WTC11 (cell line): Measurements from ENCODE around the gene ABCA6. TPM values are rescaled to one million over a fixed set of nuclear protein-coding genes. Genes with fewer than 3 reads are reported as not detected.

Source experiments
- ATAC-seq: fragments of 200-7000 bp; cut with Tn5 transposase; 2 replicates; pipeline ENCODE4 v1.10.0; 2021; ENCODE audit warnings: mild to moderate bottlenecking, moderate library complexity
- CTCF ChIA-PET: fragments of 300-600 bp; sonication (Branson Sonifier 250); formaldehyde crosslinking; loops from one replicate; lab custom pipeline; 2021; ENCODE audit warnings: antibody characterized with exemption; lab: Charles Lee
- POLR2A ChIA-PET: fragments of 350-600 bp; sonication (Branson Sonifier 250); formaldehyde crosslinking; loops from one replicate; lab custom pipeline; 2021; ENCODE audit warnings: antibody characterized with exemption; lab: Charles Lee
- DNase-seq: peaks from one replicate; pipeline ENCODE4 v3.0.0; 2021; ENCODE audit warnings: low spot score
- H3K27ac Mint-ChIP-seq: 2 replicates; pipeline ENCODE4 v1.8.0; 2021; ENCODE audit warnings: mixed read lengths
- H3K27me3 Mint-ChIP-seq: 2 replicates; pipeline ENCODE4 v1.8.0; 2021; ENCODE audit warnings: low read depth, mild to moderate bottlenecking, moderate library complexity, mixed read lengths
- H3K36me3 Mint-ChIP-seq: 2 replicates; pipeline ENCODE4 v1.8.0; 2021; ENCODE audit warnings: mixed read lengths
- H3K4me1 Mint-ChIP-seq: 2 replicates; pipeline ENCODE4 v1.8.0; 2022; ENCODE audit warnings: mixed read lengths
- H3K4me3 Mint-ChIP-seq: 2 replicates; pipeline ENCODE4 v1.8.0; 2021; ENCODE audit warnings: mild to moderate bottlenecking, moderate library complexity, mixed read lengths
- H3K9me3 Mint-ChIP-seq: 2 replicates; pipeline ENCODE4 v1.8.0; 2021; ENCODE audit warnings: mixed read lengths
- AR ChIP-seq: fragments of 250-450 bp; sonication (Bioruptor Pico); IDR thresholded peaks from 2 replicates; pipeline ENCODE4 v1.9.0; 2021; ENCODE audit warnings: mild to moderate bottlenecking
- ARID4B ChIP-seq: sonication (generic); formaldehyde crosslinking; IDR thresholded peaks from 2 replicates; pipeline ENCODE4 v1.8.0; 2023; ENCODE audit warnings: missing genetic modification reagents, mild to moderate bottlenecking, borderline replicate concordance
- CDX4 ChIP-seq: fragments of 250-450 bp; sonication (Bioruptor Pico); IDR thresholded peaks from 2 replicates; pipeline ENCODE4 v1.9.0; 2021; ENCODE audit warnings: moderate library complexity, mild to moderate bottlenecking, inconsistent platforms, borderline replicate concordance
- ERG ChIP-seq: fragments of 250-450 bp; sonication (Bioruptor Pico); IDR thresholded peaks from 2 replicates; pipeline ENCODE4 v1.8.0; 2021; ENCODE audit warnings: mild to moderate bottlenecking
- FOXK1 ChIP-seq: sonication (generic); formaldehyde crosslinking; IDR thresholded peaks from 2 replicates; pipeline ENCODE4 v1.8.0; 2022; ENCODE audit warnings: mild to moderate bottlenecking, moderate library complexity, missing genetic modification reagents
- GABPB1 ChIP-seq: sonication (generic); formaldehyde crosslinking; IDR thresholded peaks from 2 replicates; pipeline ENCODE4 v1.8.1; 2023; ENCODE audit warnings: mild to moderate bottlenecking, missing genetic modification reagents
- MLX ChIP-seq: sonication (generic); formaldehyde crosslinking; IDR thresholded peaks from 2 replicates; pipeline ENCODE4 v1.8.1; 2023; ENCODE audit warnings: mild to moderate bottlenecking, missing genetic modification reagents, moderate library complexity
- NR1H2 ChIP-seq: sonication (generic); formaldehyde crosslinking; IDR thresholded peaks from 2 replicates; pipeline ENCODE4 v1.9.0; 2021; ENCODE audit warnings: mild to moderate bottlenecking, moderate library complexity, missing genetic modification reagents
- NR3C1 ChIP-seq: sonication (generic); formaldehyde crosslinking; conservative IDR thresholded peaks from 2 replicates; pipeline ENCODE4 v1.8.1; 2023; ENCODE audit warnings: low read depth, mild to moderate bottlenecking, missing genetic modification reagents
- PREB ChIP-seq: sonication (generic); formaldehyde crosslinking; IDR thresholded peaks from 2 replicates; pipeline ENCODE4 v1.8.1; 2022; ENCODE audit warnings: mild to moderate bottlenecking, missing genetic modification reagents, moderate library complexity, borderline replicate concordance
- SMAD3 ChIP-seq: sonication (generic); formaldehyde crosslinking; IDR thresholded peaks from 2 replicates; pipeline ENCODE4 v1.8.0; 2022; ENCODE audit warnings: missing genetic modification reagents, mild to moderate bottlenecking, borderline replicate concordance
- TCF7 ChIP-seq: sonication (generic); formaldehyde crosslinking; IDR thresholded peaks from 2 replicates; pipeline ENCODE4 v1.8.0; 2022; ENCODE audit warnings: mild to moderate bottlenecking, low read depth, missing genetic modification reagents, moderate library complexity
- TP53 ChIP-seq: sonication (generic); formaldehyde crosslinking; IDR thresholded peaks from 2 replicates; pipeline ENCODE4 v1.8.1; 2023; ENCODE audit warnings: mild to moderate bottlenecking, missing genetic modification reagents
- USF2 ChIP-seq: sonication (generic); formaldehyde crosslinking; IDR thresholded peaks from 2 replicates; pipeline ENCODE4 v1.8.1; 2023; ENCODE audit warnings: mild to moderate bottlenecking, missing genetic modification reagents, moderate library complexity
- ZBTB21 ChIP-seq: sonication (generic); formaldehyde crosslinking; IDR thresholded peaks from 2 replicates; pipeline ENCODE4 v1.8.1; 2023; ENCODE audit warnings: mild to moderate bottlenecking, missing genetic modification reagents, borderline replicate concordance
- ZNF121 ChIP-seq: sonication (generic); formaldehyde crosslinking; IDR thresholded peaks from 2 replicates; pipeline ENCODE4 v1.8.0; 2023; ENCODE audit warnings: missing genetic modification reagents
- ZNF138 ChIP-seq: sonication (generic); formaldehyde crosslinking; conservative IDR thresholded peaks from 2 replicates; pipeline ENCODE4 v1.8.1; 2022; ENCODE audit warnings: mild to moderate bottlenecking, moderate library complexity, missing genetic modification reagents
- total RNA-seq: library from RNA; stranded (reverse); gene quantifications from 3 replicates; pipeline ENCODE4 v1.2.3, GENCODE V29; 2021

The ABCA6 gene
- total RNA-seq, 1 experiment from 2014 or later, result not detected

- no peak for TF ChIP-seq ARID4B (CRISPR knock-in tag)
Measured at GRCh38 chr17:69130627-69131296, 10.9 kb downstream of the ABCA6 start (continued).

GRCh38 chr17:69123626-69124025 is 18.1 kb downstream of the ABCA6 start:
- Mint-ChIP-seq H3K4me3 (no peak overlapping the region), H3K4me1 (no peaks in the 10 kb centered on the region), H3K27ac (no peak overlapping the region), H3K9me3 (no peaks in the 10 kb centered on the region), H3K36me3 (no peaks in the 10 kb centered on the region), H3K27me3 (no peaks in the 10 kb centered on the region)
- ATAC-seq (no peak), DNase-seq (no peak)
- no peak for TF ChIP-seq CDX4 (CRISPR knock-in tag)
- no peak for TF ChIP-seq TP53
- no peak for TF ChIP-seq USF2 (CRISPR knock-in tag)
- no peak for TF ChIP-seq AR
- TF ChIP-seq NR3C1, result no peak
- no peak for TF ChIP-seq ZNF138
- no peak for TF ChIP-seq ZNF121 (CRISPR knock-in tag)
- TF ChIP-seq FOXK1, result no peak
- no peak for TF ChIP-seq ZBTB21 (CRISPR knock-in tag)
- TF ChIP-seq NR1H2 (CRISPR knock-in tag), result no peak
- TF ChIP-seq MLX (CRISPR knock-in tag), result no peak
- TF ChIP-seq SMAD3 (CRISPR knock-in tag), result no peak
- no peak for TF ChIP-seq GABPB1 (CRISPR knock-in tag)
- ChIA-PET CTCF (no interaction called here), POLR2A (no interaction called here)

- POLR2A ChIA-PET, result no interaction called here
- CTCF ChIA-PET, result interaction anchor here (1.3 kb wide), 1 partner anchor 55 kb away, joined by 3 read pairs; no protein-coding TSS in a partner anchor
- DNase-seq, result no peak
- TF ChIP-seq ERG (CRISPR knock-in tag), result no peak
- no peak for TF ChIP-seq PREB (CRISPR knock-in tag)
- TF ChIP-seq ZNF121 (CRISPR knock-in tag), result no peak
- no peak for TF ChIP-seq TCF7 (CRISPR knock-in tag)
Measured at GRCh38 chr17:69122065-69122464, 19.6 kb downstream of the ABCA6 start.

More at GRCh38 chr17:69122065-69122464, 19.6 kb downstream of the ABCA6 start:
- Mint-ChIP-seq H3K36me3 (no peaks in the 10 kb centered on the region), H3K27ac (no peak overlapping the region), H3K27me3 (no peaks in the 10 kb centered on the region), H3K4me3 (no peak overlapping the region), H3K9me3 (no peaks in the 10 kb centered on the region), H3K4me1 (no peaks in the 10 kb centered on the region)
- ATAC-seq, result no peak
